Sigmoid colon (tissue), 4 donors: ENCODE data around the gene AKAP9.

Experiments
- EP300 ChIP-seq, 4 donors: sonication (generic); formaldehyde crosslinking; IDR thresholded peaks; one replicate each; pipeline ENCODE4 v1.6.1; 2017; ENCODE audit warnings: antibody characterized with exemption in 4 of 4
- POLR2A ChIP-seq, 2 donors: fragments of 450-650 bp; IDR thresholded peaks; one replicate each; pipeline ENCODE4 v1.6.1; 2016; ENCODE audit warnings: antibody characterized with exemption in 2 of 2, mild to moderate bottlenecking in 2 of 2, moderate library complexity in 2 of 2
- POLR2AphosphoS5 ChIP-seq, 4 donors: sonication (generic); formaldehyde crosslinking; IDR thresholded peaks; one replicate each; pipeline ENCODE4 v1.6.1; 2017; ENCODE audit warnings: antibody characterized with exemption in 4 of 4
- TF ChIP-seq, protein P1 (sequence below), 4 experiments: fragments of 450-650 bp in 3 of 4; fragments of 200-600 bp in 1 of 4; IDR thresholded peaks; one replicate each; pipeline ENCODE4 v1.5.1; 2016 to 2019; ENCODE audit warnings: antibody characterized with exemption in 4 of 4, mild to moderate bottlenecking in 3 of 4, moderate library complexity in 2 of 4

DNA sequence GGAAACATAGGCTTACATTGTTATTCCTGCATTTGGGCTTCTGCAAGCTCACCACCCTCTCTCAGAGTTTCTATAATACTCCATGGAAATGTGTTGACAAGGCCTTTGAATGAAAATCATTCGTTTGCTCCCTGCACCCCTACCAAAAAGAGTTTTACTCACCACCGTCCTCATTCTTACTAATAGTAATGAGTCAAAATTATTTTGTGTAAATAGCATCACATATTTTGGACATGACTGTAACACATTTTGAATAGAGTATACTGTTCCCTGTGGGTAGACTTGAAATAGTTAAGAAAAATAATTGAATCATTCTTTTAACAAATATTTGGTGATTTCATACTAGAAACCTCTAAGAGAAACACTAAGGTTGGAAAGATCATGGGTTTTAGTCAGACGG lies 84.6 kb downstream of the AKAP9 start:
- TF ChIP-seq POLR2A (IDR thresholded peaks at IDR 0.05) (no peak), EP300 (IDR thresholded peaks at IDR 0.05) (no peak), POLR2AphosphoS5 (IDR thresholded peaks at IDR 0.05) (no peak)
- TF ChIP-seq, protein P1, sequence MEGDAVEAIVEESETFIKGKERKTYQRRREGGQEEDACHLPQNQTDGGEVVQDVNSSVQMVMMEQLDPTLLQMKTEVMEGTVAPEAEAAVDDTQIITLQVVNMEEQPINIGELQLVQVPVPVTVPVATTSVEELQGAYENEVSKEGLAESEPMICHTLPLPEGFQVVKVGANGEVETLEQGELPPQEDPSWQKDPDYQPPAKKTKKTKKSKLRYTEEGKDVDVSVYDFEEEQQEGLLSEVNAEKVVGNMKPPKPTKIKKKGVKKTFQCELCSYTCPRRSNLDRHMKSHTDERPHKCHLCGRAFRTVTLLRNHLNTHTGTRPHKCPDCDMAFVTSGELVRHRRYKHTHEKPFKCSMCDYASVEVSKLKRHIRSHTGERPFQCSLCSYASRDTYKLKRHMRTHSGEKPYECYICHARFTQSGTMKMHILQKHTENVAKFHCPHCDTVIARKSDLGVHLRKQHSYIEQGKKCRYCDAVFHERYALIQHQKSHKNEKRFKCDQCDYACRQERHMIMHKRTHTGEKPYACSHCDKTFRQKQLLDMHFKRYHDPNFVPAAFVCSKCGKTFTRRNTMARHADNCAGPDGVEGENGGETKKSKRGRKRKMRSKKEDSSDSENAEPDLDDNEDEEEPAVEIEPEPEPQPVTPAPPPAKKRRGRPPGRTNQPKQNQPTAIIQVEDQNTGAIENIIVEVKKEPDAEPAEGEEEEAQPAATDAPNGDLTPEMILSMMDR (IDR thresholded peaks at IDR 0.05), result no peak
